HEK293T (cell line): ENCODE data around the gene KDM1B.

Source experiments
- ARNT ChIP-seq: fragments of 450-650 bp; IDR thresholded peaks from 2 replicates; pipeline ENCODE4 v1.6.1; 2017; ENCODE audit warnings: mild to moderate bottlenecking
- BHLHE40 ChIP-seq: fragments of 450-650 bp; IDR thresholded peaks from 2 replicates; pipeline ENCODE4 v1.6.1; 2016; ENCODE audit warnings: mild to moderate bottlenecking, moderate library complexity, borderline replicate concordance
- FOXA1 ChIP-seq: fragments of 450-650 bp; IDR thresholded peaks from 2 replicates; pipeline ENCODE4 v1.6.1; 2016; ENCODE audit warnings: mild to moderate bottlenecking
- FOXK2 ChIP-seq: fragments of 450-650 bp; IDR thresholded peaks from 2 replicates; pipeline ENCODE4 v1.6.1; 2016; ENCODE audit warnings: mild to moderate bottlenecking
- FOXM1 ChIP-seq: fragments of 450-650 bp; IDR thresholded peaks from 2 replicates; pipeline ENCODE4 v1.6.1; 2017; ENCODE audit warnings: mild to moderate bottlenecking, borderline replicate concordance
- HDGF ChIP-seq: fragments of 450-650 bp; IDR thresholded peaks from 2 replicates; pipeline ENCODE4 v1.6.1; 2017; ENCODE audit warnings: antibody characterized with exemption, borderline replicate concordance
- L3MBTL2 ChIP-seq: fragments of 450-650 bp; conservative IDR thresholded peaks from 2 replicates; pipeline ENCODE4 v1.6.1; 2016; ENCODE audit warnings: mild to moderate bottlenecking
- LEF1 ChIP-seq: fragments of 450-650 bp; IDR thresholded peaks from 2 replicates; pipeline ENCODE4 v1.6.1; 2017; ENCODE audit warnings: mild to moderate bottlenecking, borderline replicate concordance
- NFRKB ChIP-seq: fragments of 450-650 bp; IDR thresholded peaks from 2 replicates; pipeline ENCODE4 v1.6.1; 2016; ENCODE audit warnings: mild to moderate bottlenecking, moderate library complexity
- PKNOX1 ChIP-seq: fragments of 450-650 bp; IDR thresholded peaks from 2 replicates; pipeline ENCODE4 v1.6.1; 2016
- SP1 ChIP-seq: fragments of 450-650 bp; IDR thresholded peaks from 2 replicates; pipeline ENCODE4 v1.6.1; 2017
- SUZ12 ChIP-seq: fragments of 450-650 bp; IDR thresholded peaks from 2 replicates; pipeline ENCODE4 v1.6.1; 2016; ENCODE audit warnings: mild to moderate bottlenecking
- TARDBP ChIP-seq: fragments of 450-650 bp; IDR thresholded peaks from 2 replicates; pipeline ENCODE4 v1.6.1; 2016
- ZNF384 ChIP-seq: fragments of 450-650 bp; IDR thresholded peaks from 2 replicates; pipeline ENCODE4 v1.6.1; 2016

- no peak for TF ChIP-seq SP1
- no peak for TF ChIP-seq SUZ12
- TF ChIP-seq FOXM1 = no peak
- no peak for TF ChIP-seq FOXA1
- no peak for TF ChIP-seq BHLHE40
- no peak for TF ChIP-seq HDGF
- no peak for TF ChIP-seq ARNT
- no peak for TF ChIP-seq TARDBP
- TF ChIP-seq NFRKB = no peak
- TF ChIP-seq PKNOX1 = no peak
- TF ChIP-seq LEF1 = no peak
- no peak for TF ChIP-seq ZNF384
- no peak for TF ChIP-seq FOXK2
- no peak for TF ChIP-seq L3MBTL2
Measured at GRCh38 chr6:18168264-18168663, 13.0 kb downstream of the KDM1B start.
